Fibroblast of lung (primary cell): Measurements from ENCODE around the gene FLRT3. TPM values are rescaled to one million over a fixed set of nuclear protein-coding genes. Genes with fewer than 3 reads are reported as not detected.

Experiments
- DNase-seq, 2 donors: peaks; one replicate each; pipeline versions ENCODE4 v3.0.0 to v3.0.0-alpha.2; 2010; ENCODE audit warnings: low read depth in 2 of 2
- H2AFZ ChIP-seq: 2 replicates; pipeline ENCODE4 v1.5.1; 2012; ENCODE audit warnings: low read length, control low read depth, inconsistent platforms
- H3K27ac ChIP-seq: 2 replicates; pipeline ENCODE4 v1.5.1; 2011; ENCODE audit warnings: low read length, control low read depth; ENCODE audit not compliant: insufficient read depth
- H3K27me3 ChIP-seq: 2 replicates; pipeline ENCODE4 v1.5.1; 2011; ENCODE audit warnings: mild to moderate bottlenecking, low read length; ENCODE audit not compliant: control insufficient read depth, insufficient read depth
- H3K36me3 ChIP-seq: 2 replicates; pipeline ENCODE4 v1.5.1; 2011; ENCODE audit warnings: low read length; ENCODE audit not compliant: control insufficient read depth, insufficient read depth
- H3K4me1 ChIP-seq: 2 replicates; pipeline ENCODE4 v1.5.1; 2011; ENCODE audit warnings: low read length; ENCODE audit not compliant: control insufficient read depth, insufficient read depth; ENCODE audit errors: extremely low read depth
- H3K4me2 ChIP-seq: 2 replicates; pipeline ENCODE4 v1.5.1; 2011; ENCODE audit warnings: low read length, control low read depth; ENCODE audit not compliant: insufficient read depth; ENCODE audit errors: extremely low read depth
- H3K4me3 ChIP-seq, 4 experiments: fragments of 200-600 bp in 1 of 4; sonication (generic) in 1 of 4; replicated peaks in 1 of 4; 2 replicates each; pipeline ENCODE4 v1.5.1; 2011 to 2016; ENCODE audit warnings: low read length in 4 of 4, low read depth in 3 of 4, mild to moderate bottlenecking in 3 of 4, control low read depth in 2 of 4, inconsistent platforms in 1 of 4, mixed read lengths in 1 of 4; ENCODE audit not compliant: insufficient read depth in 1 of 4; ENCODE audit errors: control extremely low read depth in 1 of 4
- H3K79me2 ChIP-seq: 2 replicates; pipeline ENCODE4 v1.5.1; 2012; ENCODE audit warnings: mild to moderate bottlenecking, low read length, inconsistent platforms; ENCODE audit not compliant: control insufficient read depth, insufficient read depth
- H3K9ac ChIP-seq: 2 replicates; pipeline ENCODE4 v1.5.1; 2011; ENCODE audit warnings: mild to moderate bottlenecking, low read length, control low read depth; ENCODE audit not compliant: insufficient read depth
- H3K9me3 ChIP-seq: 2 replicates; pipeline ENCODE4 v1.5.1; 2012; ENCODE audit warnings: low read depth, low read length; ENCODE audit not compliant: control insufficient read depth, insufficient read depth
- H4K20me1 ChIP-seq: 2 replicates; pipeline ENCODE4 v1.5.1; 2011; ENCODE audit warnings: low read length; ENCODE audit not compliant: control insufficient read depth, insufficient read depth; ENCODE audit errors: extremely low read depth
- CTCF ChIP-seq, 2 donors: IDR thresholded peaks in 1 of 2; conservative IDR thresholded peaks in 1 of 2; 1 replicate in 1 of 2; 2 replicates in 1 of 2; pipeline ENCODE4 v1.5.1; 2011 to 2012; ENCODE audit warnings: low read length in 2 of 2, control low read depth in 1 of 2, inconsistent platforms in 1 of 2, low read depth in 1 of 2, mild to moderate bottlenecking in 1 of 2
- EZH2 ChIP-seq: IDR thresholded peaks from 2 replicates; pipeline ENCODE4 v1.5.1; 2012; ENCODE audit warnings: low read length, control low read depth, mild to moderate bottlenecking; ENCODE audit errors: missing control alignments
- polyA plus RNA-seq, 2 donors: library from polyadenylated mRNA; depleted of rRNA in 1 of 2; stranded (reverse) in 1 of 2; unstranded in 1 of 2; fragments of >200 nt; gene quantifications; 2 replicates each; pipeline ENCODE4 v1.2.1, GENCODE V29; 2011 to 2012; ENCODE audit warnings: missing spikeins in 1 of 2
- total RNA-seq: library from RNA; depleted of rRNA; stranded (reverse); fragments of >200 nt; gene quantifications from 2 replicates; pipeline ENCODE4 v1.2.1, GENCODE V29; 2014

The FLRT3 gene
- total and polyA plus RNA-seq, 2 donors (not counting 1 experiment from before 2014, with no cell fraction given): 2.9 to 7.6 TPM

- TF ChIP-seq EZH2 (no peak), CTCF (conservative IDR thresholded peaks at IDR 0.05 in 1 of 2, IDR thresholded peaks at IDR 0.05 in 1 of 2; ENCODE audit: low read depth in 1 of 2, low read length in 2 of 2) (no peak)
- peak; percentile 12 to 51 for DNase-seq
- Histone ChIP-seq H3K79me2 (no peaks in the 10 kb centered on the region), H3K4me3 (no peak overlapping the region), H3K9me3 (no peaks in the 10 kb centered on the region), H3K27me3 (no peaks in the 10 kb centered on the region), H4K20me1 (no peaks in the 10 kb centered on the region), H3K36me3 (no peaks in the 10 kb centered on the region), H3K27ac (no peak overlapping the region), H3K4me2 (no peak overlapping the region), H3K4me1 (no peaks in the 10 kb centered on the region), H2AFZ (peak overlapping the region; percentile 4), H3K9ac (no peak overlapping the region)
These were observed 48.8 kb downstream of the FLRT3 start for GRCh38 chr20:14288341-14289330.

- H3K9ac ChIP-seq: no peak overlapping the region
These were observed 53.0 kb downstream of the FLRT3 start for GRCh38 chr20:14284443-14284842.

More at GRCh38 chr20:14284443-14284842, 53.0 kb downstream of the FLRT3 start:
- Histone ChIP-seq H3K27me3 (no peaks in the 10 kb centered on the region), H4K20me1 (no peaks in the 10 kb centered on the region), H3K36me3 (no peaks in the 10 kb centered on the region), H3K4me2 (no peak overlapping the region), H3K4me1 (no peaks in the 10 kb centered on the region), H3K9me3 (no peaks in the 10 kb centered on the region), H3K27ac (no peak overlapping the region), H3K4me3 (no peak overlapping the region), H3K79me2 (no peaks in the 10 kb centered on the region), H2AFZ (no peak overlapping the region)
- no peak for TF ChIP-seq CTCF (conservative IDR thresholded peaks at IDR 0.05 in 1 of 2, IDR thresholded peaks at IDR 0.05 in 1 of 2; ENCODE audit: low read depth in 1 of 2, low read length in 2 of 2)
- no peak for TF ChIP-seq EZH2
- no peak for DNase-seq
